ENCODE measurements around the gene PTPRK. TPM values are rescaled to one million over a fixed set of nuclear protein-coding genes. Genes with fewer than 3 reads are reported as not detected.

The PTPRK gene
- total and polyA plus RNA-seq, 2 of the 13 experiments (the other 11 are each of a cell fraction or from before 2014, with no cell fraction given), result 43.6 to 98.3 TPM

DNA sequence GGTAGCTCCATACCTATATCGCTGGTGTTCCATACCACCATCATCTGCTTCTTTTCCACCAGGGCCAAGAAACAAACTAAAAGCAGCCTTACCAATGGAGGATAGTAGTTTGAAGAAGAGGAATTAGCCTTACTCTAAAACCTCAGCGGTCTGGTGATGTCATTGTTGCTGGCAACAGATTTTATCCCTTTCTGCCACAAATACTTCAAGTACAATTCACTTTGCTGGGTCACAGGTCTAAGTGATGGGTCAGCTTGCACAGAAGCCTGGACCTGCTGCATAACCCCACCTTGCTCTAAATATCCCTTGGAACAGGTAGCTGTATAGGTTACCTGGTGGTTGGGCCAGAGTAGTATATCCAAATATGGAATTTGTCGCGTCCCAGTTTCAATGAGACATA, 566.3 kb downstream of the PTPRK start (continued):
- TF ChIP-seq, protein P1, sequence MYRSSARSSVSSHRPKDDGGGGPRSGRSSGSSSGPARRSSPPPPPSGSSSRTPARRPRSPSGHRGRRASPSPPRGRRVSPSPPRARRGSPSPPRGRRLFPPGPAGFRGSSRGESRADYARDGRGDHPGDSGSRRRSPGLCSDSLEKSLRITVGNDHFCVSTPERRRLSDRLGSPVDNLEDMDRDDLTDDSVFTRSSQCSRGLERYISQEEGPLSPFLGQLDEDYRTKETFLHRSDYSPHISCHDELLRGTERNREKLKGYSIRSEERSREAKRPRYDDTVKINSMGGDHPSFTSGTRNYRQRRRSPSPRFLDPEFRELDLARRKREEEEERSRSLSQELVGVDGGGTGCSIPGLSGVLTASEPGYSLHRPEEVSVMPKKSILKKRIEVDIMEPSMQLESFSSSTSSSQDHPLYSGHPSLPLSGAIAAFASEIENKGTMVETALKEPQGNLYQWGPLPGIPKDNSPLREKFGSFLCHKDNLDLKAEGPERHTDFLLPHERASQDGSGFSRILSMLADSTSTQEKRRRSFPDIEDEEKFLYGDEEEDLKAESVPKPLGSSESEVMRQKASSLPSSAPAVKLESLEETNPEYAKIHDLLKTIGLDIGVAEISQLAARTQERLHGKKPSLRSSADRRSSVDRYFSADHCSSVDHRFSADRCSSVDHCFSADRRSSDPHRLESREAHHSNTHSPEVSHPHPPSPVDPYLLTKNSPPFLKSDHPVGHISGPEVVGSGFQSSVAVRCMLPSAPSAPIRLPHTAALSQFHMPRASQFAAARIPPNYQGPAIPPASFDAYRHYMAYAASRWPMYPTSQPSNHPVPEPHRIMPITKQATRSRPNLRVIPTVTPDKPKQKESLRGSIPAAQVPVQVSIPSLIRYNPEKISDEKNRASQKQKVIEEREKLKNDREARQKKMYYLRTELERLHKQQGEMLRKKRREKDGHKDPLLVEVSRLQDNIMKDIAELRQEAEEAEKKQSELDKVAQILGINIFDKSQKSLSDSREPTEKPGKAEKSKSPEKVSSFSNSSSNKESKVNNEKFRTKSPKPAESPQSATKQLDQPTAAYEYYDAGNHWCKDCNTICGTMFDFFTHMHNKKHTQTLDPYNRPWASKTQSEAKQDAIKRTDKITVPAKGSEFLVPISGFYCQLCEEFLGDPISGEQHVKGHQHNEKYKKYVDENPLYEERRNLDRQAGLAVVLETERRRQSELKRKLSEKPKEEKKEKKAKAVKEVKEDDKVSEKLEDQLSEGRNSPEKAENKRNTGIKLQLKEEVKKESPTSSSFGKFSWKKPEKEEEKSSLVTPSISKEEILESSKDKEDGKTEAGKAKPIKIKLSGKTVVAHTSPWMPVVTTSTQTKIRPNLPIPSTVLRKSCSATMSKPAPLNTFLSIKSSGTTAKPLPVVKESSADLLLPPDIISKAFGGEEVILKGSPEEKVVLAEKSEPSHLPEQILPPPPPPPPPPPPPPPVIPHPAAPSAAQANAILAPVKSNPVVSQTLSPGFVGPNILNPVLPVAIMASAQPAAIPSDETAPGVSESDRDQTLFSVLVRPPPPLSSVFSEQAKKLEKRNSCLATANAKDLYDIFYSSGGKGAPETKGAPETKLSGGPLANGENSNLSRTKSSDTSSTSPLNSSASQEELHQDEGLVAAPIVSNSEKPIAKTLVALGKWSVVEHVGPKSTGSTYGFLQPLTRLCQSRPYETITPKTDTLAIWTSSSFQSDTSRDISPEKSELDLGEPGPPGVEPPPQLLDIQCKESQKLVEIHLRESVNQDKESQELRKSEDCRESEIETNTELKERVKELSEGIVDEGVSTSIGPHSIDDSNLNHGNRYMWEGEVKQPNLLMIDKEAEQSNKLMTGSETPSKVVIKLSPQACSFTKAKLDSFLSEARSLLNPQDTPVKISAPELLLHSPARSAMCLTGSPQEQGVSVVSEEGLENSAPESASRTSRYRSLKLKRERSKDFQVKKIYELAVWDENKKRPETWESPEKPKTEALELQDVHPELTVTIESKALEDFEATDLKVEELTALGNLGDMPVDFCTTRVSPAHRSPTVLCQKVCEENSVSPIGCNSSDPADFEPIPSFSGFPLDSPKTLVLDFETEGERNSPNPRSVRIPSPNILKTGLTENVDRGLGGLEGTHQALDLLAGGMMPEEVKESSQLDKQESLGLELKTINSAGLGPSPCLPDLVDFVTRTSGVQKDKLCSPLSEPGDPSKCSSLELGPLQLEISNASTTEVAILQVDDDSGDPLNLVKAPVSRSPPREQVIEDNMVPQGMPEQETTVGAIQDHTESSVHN (CRISPR knock-in tag; IDR thresholded peaks at IDR 0.05), result no peak
- TF ChIP-seq JUN (CRISPR knock-in tag; IDR thresholded peaks at IDR 0.05) (no peak), ZNF367 (CRISPR knock-in tag; IDR thresholded peaks at IDR 0.05; ENCODE audit: borderline replicate concordance) (no peak), SMC3 (IDR thresholded peaks at IDR 0.05; ENCODE audit: low read length) (no peak), CERS6 (CRISPR knock-in tag; IDR thresholded peaks at IDR 0.05) (no peak), NR1H2 (CRISPR knock-in tag; IDR thresholded peaks at IDR 0.05; ENCODE audit: borderline replicate concordance, low read depth) (no peak), TSC22D2 (CRISPR knock-in tag; IDR thresholded peaks at IDR 0.05; ENCODE audit: borderline replicate concordance) (no peak), ZNF652 (CRISPR knock-in tag; IDR thresholded peaks at IDR 0.05; ENCODE audit: borderline replicate concordance, low read depth) (no peak), XRCC5 (optimal IDR thresholded peaks at IDR 0.05; ENCODE audit: low read length) (no peak), ZC3H4 (CRISPR knock-in tag; IDR thresholded peaks at IDR 0.05; ENCODE audit: borderline replicate concordance) (no peak), SOX6 (IDR thresholded peaks at IDR 0.05) (no peak), SOX6 (CRISPR knock-in tag; IDR thresholded peaks at IDR 0.05) (no peak), KLF16 (CRISPR knock-in tag; IDR thresholded peaks at IDR 0.05) (no peak)

All from HepG2 (cell line).